HEK293 (cell line): Measurements from ENCODE around the gene SELENOW.

Source experiments
- CTCF ChIA-PET: fragments of 350-600 bp; formaldehyde crosslinking; extraction: SDS; loops from one replicate; lab custom pipeline; 2021; ENCODE audit warnings: antibody characterized with exemption; lab: Yijun Ruan, JAX
- POLR2A ChIA-PET: fragments of 300-600 bp; formaldehyde crosslinking; extraction: SDS; loops from one replicate; lab custom pipeline; 2020; ENCODE audit warnings: antibody characterized with exemption, inconsistent platforms; lab: Yijun Ruan, JAX
- H3K27ac ChIP-seq: fragments of 200-500 bp; sonication (Bioruptor generic); 2 replicates; pipeline ENCODE4 v1.5.1; 2014; ENCODE audit warnings: low read depth, low read length, control low read depth, inconsistent platforms; ENCODE audit errors: extremely low read depth
- H3K36me3 ChIP-seq, 2 experiments: fragments of 200-500 bp in 1 of 2; sonication (Bioruptor generic) in 1 of 2; 1 replicate in 1 of 2; 2 replicates in 1 of 2; pipeline ENCODE4 v1.5.1; 2014 to 2017; ENCODE audit warnings: inconsistent platforms in 2 of 2, low read length in 2 of 2; ENCODE audit not compliant: control insufficient read depth in 2 of 2, insufficient read depth in 1 of 2
- H3K4me1 ChIP-seq: fragments of 200-500 bp; sonication (Bioruptor generic); 2 replicates; pipeline ENCODE4 v1.5.1; 2014; ENCODE audit warnings: mild to moderate bottlenecking, low read length, inconsistent platforms; ENCODE audit not compliant: control insufficient read depth, insufficient read depth
- H3K4me3 ChIP-seq: 2 replicates; pipeline ENCODE4 v1.5.1; 2011; ENCODE audit warnings: low read depth, mild to moderate bottlenecking, control low read depth, low read length, moderate library complexity
- H3K9me3 ChIP-seq: fragments of 200-500 bp; sonication (Bioruptor generic); 2 replicates; pipeline ENCODE4 v1.5.1; 2014; ENCODE audit warnings: low read depth, low read length, inconsistent platforms; ENCODE audit not compliant: control insufficient read depth, insufficient read depth
- CTCF ChIP-seq: fragments of 450-650 bp; formaldehyde crosslinking; IDR thresholded peaks from 2 replicates; pipeline ENCODE4 v1.5.1; 2016; ENCODE audit warnings: missing biosample characterization, missing genetic modification characterization
- GLI4 ChIP-seq: fragments of 450-650 bp; formaldehyde crosslinking; IDR thresholded peaks from 2 replicates; pipeline ENCODE4 v1.5.1; 2016; ENCODE audit warnings: missing biosample characterization, missing genetic modification characterization
- HOXA7 ChIP-seq: sonication (generic); formaldehyde crosslinking; IDR thresholded peaks from 2 replicates; pipeline ENCODE4 v1.8.1; 2022; ENCODE audit warnings: missing genetic modification reagents, borderline replicate concordance
- KLF16 ChIP-seq: fragments of 450-650 bp; formaldehyde crosslinking; IDR thresholded peaks from 2 replicates; pipeline ENCODE4 v1.5.1; 2017; ENCODE audit warnings: missing biosample characterization, missing genetic modification characterization
- KLF7 ChIP-seq: fragments of 450-650 bp; formaldehyde crosslinking; IDR thresholded peaks from 2 replicates; pipeline ENCODE4 v1.5.1; 2016; ENCODE audit warnings: missing biosample characterization, missing genetic modification characterization, borderline replicate concordance
- KLF8 ChIP-seq: fragments of 450-650 bp; formaldehyde crosslinking; IDR thresholded peaks from 2 replicates; pipeline ENCODE4 v1.5.1; 2016; ENCODE audit warnings: missing biosample characterization, missing genetic modification characterization
- SCRT2 ChIP-seq: fragments of 450-650 bp; formaldehyde crosslinking; IDR thresholded peaks from 2 replicates; pipeline ENCODE4 v1.5.1; 2016; ENCODE audit warnings: missing biosample characterization, missing genetic modification characterization
- SETDB1 ChIP-seq: IDR thresholded peaks from one replicate; pipeline ENCODE4 v1.6.1; 2017; ENCODE audit warnings: mild to moderate bottlenecking, low read length, moderate library complexity, mixed read lengths; ENCODE audit not compliant: insufficient read length
- ZBTB7A ChIP-seq: fragments of 450-650 bp; formaldehyde crosslinking; IDR thresholded peaks from 2 replicates; pipeline ENCODE4 v1.5.1; 2016; ENCODE audit warnings: low read depth, missing biosample characterization, missing genetic modification characterization
- ZFP37 ChIP-seq: fragments of 450-650 bp; formaldehyde crosslinking; IDR thresholded peaks from 2 replicates; pipeline ENCODE4 v1.5.1; 2016; ENCODE audit warnings: missing biosample characterization, missing genetic modification characterization
- ZNF138 ChIP-seq: fragments of 450-650 bp; formaldehyde crosslinking; IDR thresholded peaks from 2 replicates; pipeline ENCODE4 v1.5.1; 2016; ENCODE audit warnings: missing biosample characterization, missing genetic modification characterization, borderline replicate concordance
- ZNF140 ChIP-seq: fragments of 450-650 bp; formaldehyde crosslinking; IDR thresholded peaks from 2 replicates; pipeline ENCODE4 v1.5.1; 2016; ENCODE audit warnings: missing biosample characterization, missing genetic modification characterization
- ZNF169 ChIP-seq: fragments of 450-650 bp; formaldehyde crosslinking; IDR thresholded peaks from 2 replicates; pipeline ENCODE4 v1.5.1; 2016; ENCODE audit warnings: missing biosample characterization, missing genetic modification characterization
- ZNF175 ChIP-seq: fragments of 450-650 bp; formaldehyde crosslinking; IDR thresholded peaks from 2 replicates; pipeline ENCODE4 v1.5.1; 2016; ENCODE audit warnings: missing biosample characterization, missing genetic modification characterization
- ZNF18 ChIP-seq: fragments of 450-650 bp; formaldehyde crosslinking; IDR thresholded peaks from 2 replicates; pipeline ENCODE4 v1.5.1; 2016; ENCODE audit warnings: missing biosample characterization, missing genetic modification characterization
- ZNF19 ChIP-seq: fragments of 450-650 bp; formaldehyde crosslinking; IDR thresholded peaks from 2 replicates; pipeline ENCODE4; 2016; ENCODE audit warnings: missing biosample characterization, missing genetic modification characterization, low read depth
- ZNF341 ChIP-seq: fragments of 450-650 bp; formaldehyde crosslinking; IDR thresholded peaks from 2 replicates; pipeline ENCODE4; 2016; ENCODE audit warnings: low read depth, missing biosample characterization, missing genetic modification characterization
- ZNF514 ChIP-seq: fragments of 450-650 bp; formaldehyde crosslinking; IDR thresholded peaks from 2 replicates; pipeline ENCODE4 v1.5.1; 2016; ENCODE audit warnings: missing biosample characterization, missing genetic modification characterization
- ZNF629 ChIP-seq: fragments of 450-650 bp; formaldehyde crosslinking; IDR thresholded peaks from 2 replicates; pipeline ENCODE4 v1.5.1; 2017; ENCODE audit warnings: missing biosample characterization, missing genetic modification characterization
- ZNF692 ChIP-seq: fragments of 450-650 bp; formaldehyde crosslinking; IDR thresholded peaks from 2 replicates; pipeline ENCODE4 v1.5.1; 2016; ENCODE audit warnings: missing biosample characterization, missing genetic modification characterization
- ZNF777 ChIP-seq: fragments of 450-650 bp; formaldehyde crosslinking; IDR thresholded peaks from 2 replicates; pipeline ENCODE4 v1.5.1; 2017; ENCODE audit warnings: missing biosample characterization, missing genetic modification characterization, borderline replicate concordance
- ZNF791 ChIP-seq: fragments of 450-650 bp; formaldehyde crosslinking; IDR thresholded peaks from 2 replicates; pipeline ENCODE4 v1.5.1; 2016; ENCODE audit warnings: missing biosample characterization, missing genetic modification characterization

The SELENOW gene

GRCh38 chr19:47778954-47779351 lies 450 bp downstream of the SELENOW start:
- POLR2A ChIA-PET = interaction anchor here (0.5 to 1.1 kb wide), 2 partner anchors 13 to 179 kb away, joined by 3 read pairs; no protein-coding TSS in a partner anchor
- H3K27ac ChIP-seq = peak overlapping the region; percentile 100
- CTCF ChIA-PET = interaction anchor here (0.6 to 1.8 kb wide), 2 partner anchors 13 to 15 kb away, joined by 4 to 6 read pairs; no protein-coding TSS in a partner anchor

GRCh38 chr19:47779524-47780214 lies 1.2 kb downstream of the SELENOW start:
- H3K27ac ChIP-seq = no peak overlapping the region; the same call in 1 of the 2 replicates
- H3K4me1 ChIP-seq = peaks cover 9% of the 10 kb centered on the region
- POLR2A ChIA-PET = interaction anchor here (0.5 to 1.1 kb wide), 3 partner anchors 10 to 180 kb away, joined by 3 read pairs; no protein-coding TSS in a partner anchor
- no peak overlapping the region; the same call in 1 of the 2 replicates for H3K4me3 ChIP-seq
- TF ChIP-seq ZNF514 (tag by site-specific recombination) (no peak), ZNF692 (no peak), ZBTB7A (tag by site-specific recombination) (no peak), ZNF169 (no peak), ZNF140 (tag by site-specific recombination) (no peak), KLF7 (tag by site-specific recombination) (no peak), ZNF19 (tag by site-specific recombination) (no peak), KLF8 (tag by site-specific recombination) (no peak), ZNF175 (no peak), ZFP37 (tag by site-specific recombination) (no peak), KLF16 (tag by site-specific recombination) (no peak), SETDB1 (no peak), ZNF629 (tag by site-specific recombination) (no peak), HOXA7 (CRISPR knock-in tag) (no peak), ZNF18 (tag by site-specific recombination) (no peak), SCRT2 (tag by site-specific recombination) (no peak)
- TF ChIP-seq, all 188 proteins: peak for 0
- Histone ChIP-seq H3K9me3 (no peaks in the 10 kb centered on the region), H3K36me3 (peaks cover 14 to 42% of the 10 kb centered on the region in 2 experiments; a peak in 2 of 3 replicates)
- CTCF ChIA-PET = interaction anchor here (1.2 to 1.8 kb wide), 3 partner anchors 8 to 84 kb away, joined by 3 to 6 read pairs (median 5); no protein-coding TSS in a partner anchor

More at GRCh38 chr19:47778954-47779351, 450 bp downstream of the SELENOW start:
- Histone ChIP-seq H3K36me3 (peaks cover 12 to 34% of the 10 kb centered on the region in 2 experiments; a peak in 2 of 3 replicates), H3K9me3 (no peaks in the 10 kb centered on the region), H3K4me1 (peaks cover 9% of the 10 kb centered on the region), H3K4me3 (peak overlapping the region; percentile 72)
- TF ChIP-seq GLI4 (tag by site-specific recombination) (no peak), ZNF341 (tag by site-specific recombination) (no peak), ZNF777 (0 out of 2 replicates have a peak, but pooled peaks have one; percentile 21), ZNF791 (tag by site-specific recombination) (no peak), ZNF138 (tag by site-specific recombination) (no peak), CTCF (tag by site-specific recombination) (no peak)
